GM18868 (cell line): ENCODE data around the gene RARA.
"Not testable (repeated sequence)": the region's sequence is repeated elsewhere in the genome, so short reads cannot be mapped to it uniquely, and the experiment has no call there.

Experiments used
- ATAC-seq: cut with Tn5 transposase; IDR thresholded peaks from one replicate; pipeline ENCODE4 v1.9.1; 2021; ENCODE audit warnings: mild to moderate bottlenecking, moderate library complexity; ENCODE audit not compliant: unreplicated experiment

The RARA gene

GRCh38 chr17:40297511-40297910 lies 11.5 kb upstream of the RARA start:
- ATAC-seq, result no peak

DNA sequence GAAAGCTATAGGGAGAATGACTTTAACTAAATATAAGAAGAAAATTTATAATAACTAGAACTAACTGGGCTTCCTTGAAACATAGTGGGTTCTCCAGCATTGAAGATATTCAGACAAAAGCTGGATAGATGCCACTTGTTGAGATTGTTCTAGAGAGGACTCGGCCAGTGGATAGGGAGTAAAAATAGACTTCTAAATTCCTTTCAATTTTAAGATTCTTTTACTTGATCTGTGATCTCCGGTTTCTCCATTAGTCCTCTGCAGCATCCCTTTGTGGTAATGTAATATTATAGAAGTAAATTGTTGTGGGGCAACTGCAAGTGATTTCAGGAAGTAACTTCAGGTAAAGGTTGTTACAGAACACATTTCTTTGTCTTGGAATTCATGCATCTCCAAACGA lies 10.3 kb upstream of the RARA start:
- no peak for ATAC-seq

DNA sequence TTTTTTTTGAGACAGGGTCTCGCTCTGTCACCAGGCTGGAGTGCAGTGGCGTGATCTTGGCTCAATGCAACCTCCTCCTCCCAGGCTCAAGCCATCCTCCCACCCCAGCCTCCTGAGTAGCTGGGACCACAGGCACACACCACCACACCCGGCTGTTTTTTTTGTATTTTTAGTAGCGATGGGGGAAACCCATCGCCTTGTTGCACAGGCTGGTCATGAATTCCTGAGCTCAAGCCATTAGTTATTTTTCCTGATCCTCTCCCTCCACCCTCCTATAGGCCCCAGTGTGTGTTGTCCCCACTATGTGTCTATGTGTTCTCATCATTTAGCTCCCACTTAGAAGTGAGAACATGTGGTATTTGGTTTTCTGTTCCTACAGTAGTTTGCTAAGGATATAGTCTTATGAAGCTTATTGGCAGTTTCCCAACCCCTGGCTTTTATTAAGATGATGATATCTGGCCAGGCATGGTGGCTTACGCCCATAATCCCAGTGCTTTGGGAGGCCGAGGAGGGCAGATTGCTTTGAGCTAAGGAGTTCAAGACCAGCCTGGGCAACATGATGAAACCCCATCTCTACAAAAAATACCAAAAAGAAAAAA lies 9.7 kb upstream of the RARA start:
- not testable (repeated sequence) for ATAC-seq

- ATAC-seq, result no peak
These were observed 7.7 kb upstream of the RARA start for GRCh38 chr17:40301315-40301714.

- ATAC-seq, result no peak
These were observed 5.8 kb upstream of the RARA start for GRCh38 chr17:40303009-40303657.

DNA sequence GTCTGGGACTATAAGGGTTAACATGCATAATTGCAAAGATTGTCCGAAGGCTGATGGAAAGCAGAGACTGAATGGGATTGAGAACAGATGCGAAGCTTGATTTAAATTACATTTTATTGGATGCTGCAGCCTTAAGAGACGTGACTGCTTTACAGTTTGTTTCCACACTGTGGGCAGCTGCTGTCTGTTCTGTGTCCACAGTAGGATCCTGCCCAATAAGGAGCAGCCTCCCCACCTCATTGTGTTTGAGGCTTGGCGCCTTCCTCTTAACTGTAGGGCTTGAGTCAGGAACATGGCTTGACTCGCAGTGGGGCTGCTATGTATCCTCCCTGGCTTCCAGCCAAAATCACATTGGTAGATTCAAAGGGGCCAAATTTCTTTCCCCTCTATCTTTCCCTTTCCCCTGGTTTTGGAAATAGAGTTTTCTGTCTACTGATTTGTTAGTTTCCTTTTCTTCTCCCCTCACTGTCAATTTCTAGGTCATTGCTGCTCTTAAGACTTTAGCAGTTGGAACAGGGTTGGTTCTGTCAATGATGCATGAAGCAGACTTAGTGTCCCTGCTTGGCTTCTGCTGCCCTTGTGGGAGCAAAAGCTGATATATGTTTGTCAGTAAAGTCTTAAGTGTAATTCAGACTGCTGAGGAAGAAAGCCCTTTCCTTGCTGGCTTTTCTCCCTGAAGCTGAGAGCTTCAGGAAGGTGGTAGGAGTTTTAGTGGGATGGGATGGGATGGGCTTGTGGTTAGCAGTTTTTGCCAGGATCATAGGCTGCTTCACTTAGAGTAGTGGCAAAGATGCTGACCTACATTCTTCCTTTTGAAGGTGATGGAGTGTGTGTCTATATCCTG lies 5.0 kb upstream of the RARA start:
- ATAC-seq, result no peak

- ATAC-seq, result not testable (repeated sequence)
These were observed 4.5 kb upstream of the RARA start for GRCh38 chr17:40304552-40304863.

GRCh38 chr17:40304866-40305265 lies 4.1 kb upstream of the RARA start:
- not testable (repeated sequence) for ATAC-seq

DNA sequence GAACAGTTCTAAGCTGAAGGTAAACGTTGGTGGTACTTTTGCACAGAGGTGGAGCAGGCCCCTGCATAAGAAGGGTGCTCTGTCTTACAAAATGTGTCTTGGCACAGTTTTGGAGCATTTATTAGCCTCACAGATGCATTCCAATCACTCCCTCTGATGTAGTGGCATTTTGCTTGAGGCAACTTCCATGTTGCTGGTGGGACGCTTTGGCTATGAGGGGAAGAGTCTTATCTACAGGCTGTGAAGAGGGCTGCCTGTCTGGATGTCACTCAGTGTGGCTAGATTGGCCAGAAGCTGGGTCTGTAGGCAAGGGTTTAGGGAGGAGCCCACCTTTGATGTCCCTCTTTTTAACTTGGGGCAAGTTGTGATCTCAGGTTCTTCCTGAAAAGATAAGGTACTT lies 2.6 kb upstream of the RARA start:
- no peak for ATAC-seq

- no peak for ATAC-seq
These were observed 1.8 kb upstream of the RARA start for GRCh38 chr17:40307001-40307730.

DNA sequence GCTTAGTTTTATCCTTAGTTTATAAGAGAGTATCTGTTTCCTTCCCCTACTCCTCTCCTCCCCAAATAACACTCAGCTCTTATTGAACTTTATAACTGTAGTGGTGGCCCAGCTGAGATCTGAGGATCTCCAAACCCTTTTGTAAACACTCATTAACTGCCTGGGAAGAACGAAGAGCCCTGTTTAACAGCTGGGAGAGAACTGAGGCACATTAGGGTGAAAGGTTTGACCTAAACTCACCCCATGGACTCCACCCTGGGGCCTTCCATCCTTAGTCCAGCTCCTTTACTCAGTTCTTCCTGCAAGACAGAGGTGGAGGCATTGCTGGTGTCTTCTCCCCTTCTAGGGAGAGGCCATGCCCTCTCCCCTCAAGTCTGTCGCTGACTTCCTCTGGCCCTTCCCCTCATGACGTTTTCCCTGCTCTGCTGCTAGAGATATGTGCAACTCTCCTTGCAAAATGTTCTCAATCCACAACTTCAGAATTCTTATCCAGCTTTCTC lies 1.2 kb upstream of the RARA start:
- ATAC-seq, result no peak

GRCh38 chr17:40309949-40310510 lies 1.1 kb downstream of the RARA start:
- no peak for ATAC-seq

- ATAC-seq, result no peak
These were observed 2.0 kb downstream of the RARA start for GRCh38 chr17:40310882-40311391.

DNA sequence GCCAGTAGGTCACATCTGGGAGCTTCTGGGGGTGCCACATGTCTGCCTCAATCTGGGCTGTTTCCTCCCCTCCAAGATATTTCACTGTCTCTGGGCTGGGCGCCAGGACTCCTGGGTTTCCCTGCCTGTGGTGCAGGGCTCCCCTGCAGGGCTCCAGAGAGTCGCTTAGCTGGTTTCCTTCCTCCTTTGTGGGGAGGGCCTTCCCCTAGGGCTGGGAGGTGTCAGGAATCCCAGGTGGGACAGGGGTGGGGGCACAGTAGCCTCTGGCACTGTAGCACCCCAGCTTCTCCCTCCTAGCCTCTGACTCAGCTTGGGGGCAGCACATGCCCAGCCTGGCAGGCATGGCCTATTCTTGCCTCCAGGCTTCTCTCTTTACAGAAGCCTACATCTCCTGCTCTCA lies 2.6 kb downstream of the RARA start:
- ATAC-seq, result no peak

DNA sequence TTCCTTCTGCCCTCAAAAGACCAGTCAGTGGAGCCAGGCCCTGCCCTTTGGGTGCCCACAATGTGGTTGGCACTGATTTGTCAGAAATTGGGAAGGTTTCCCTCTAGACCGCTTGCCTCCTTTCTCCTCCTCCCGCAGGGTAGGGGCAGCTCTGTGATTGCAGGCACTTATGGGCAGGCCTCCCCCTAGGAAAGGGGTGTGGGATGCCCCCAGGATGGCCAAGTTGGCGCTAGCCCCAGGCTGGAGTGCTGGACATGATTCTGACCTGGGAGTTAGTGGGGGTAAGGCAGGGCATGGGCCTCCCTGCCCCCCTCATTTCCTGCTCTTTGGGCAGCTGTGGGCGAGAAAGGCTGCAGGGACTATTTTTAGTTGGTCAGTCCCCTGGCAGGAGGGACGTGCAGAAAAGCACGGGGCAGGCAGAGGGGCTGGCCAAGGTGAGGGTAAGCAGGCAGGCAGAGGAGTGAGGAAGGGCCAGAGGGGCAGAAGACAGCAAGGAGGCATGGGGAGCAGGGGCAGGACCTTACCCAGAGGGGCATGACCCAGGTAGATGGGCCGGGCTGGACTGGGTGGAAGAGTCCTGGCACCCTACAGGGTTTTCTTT lies 3.3 kb downstream of the RARA start:
- no peak for ATAC-seq

DNA sequence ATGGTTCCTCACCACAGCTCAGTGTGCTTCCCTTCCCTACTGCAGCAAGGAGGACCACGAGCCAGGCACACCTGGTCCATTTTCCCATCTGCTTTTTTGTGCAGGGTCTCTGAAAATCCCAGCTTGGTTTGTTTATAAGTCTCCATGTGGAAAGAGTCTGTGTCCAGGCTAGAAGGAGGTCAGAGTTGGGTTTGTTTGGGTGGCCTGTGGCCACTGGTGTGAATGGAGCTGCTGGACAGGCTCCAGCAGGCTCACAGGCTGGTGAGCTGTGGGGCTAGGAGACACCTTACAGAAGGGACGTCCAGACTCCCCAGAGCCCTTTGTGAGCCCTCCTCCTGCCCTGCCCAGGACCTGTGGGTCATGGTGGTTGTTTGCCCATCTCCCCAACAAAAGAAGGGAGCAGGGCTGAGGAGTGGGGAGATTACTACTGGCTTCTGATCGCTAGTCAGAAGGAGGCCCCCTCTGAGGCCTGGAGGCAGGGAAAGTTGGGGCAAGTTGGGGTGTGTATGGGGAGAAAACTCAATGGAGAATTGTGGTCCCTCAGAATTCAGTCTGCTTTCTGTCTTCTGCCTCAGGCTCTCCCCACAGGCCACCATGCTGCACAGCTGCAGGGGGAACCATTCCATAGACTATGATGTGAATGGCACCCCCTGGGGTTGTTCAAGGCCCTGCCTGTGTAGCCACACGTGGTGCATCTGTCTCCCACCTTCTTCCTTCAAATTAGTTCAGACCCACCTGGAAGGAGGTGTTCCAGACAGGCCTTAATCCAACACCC lies 4.1 kb downstream of the RARA start:
- no peak for ATAC-seq

GRCh38 chr17:40313668-40314583 lies 4.9 kb downstream of the RARA start:
- ATAC-seq, result no peak

DNA sequence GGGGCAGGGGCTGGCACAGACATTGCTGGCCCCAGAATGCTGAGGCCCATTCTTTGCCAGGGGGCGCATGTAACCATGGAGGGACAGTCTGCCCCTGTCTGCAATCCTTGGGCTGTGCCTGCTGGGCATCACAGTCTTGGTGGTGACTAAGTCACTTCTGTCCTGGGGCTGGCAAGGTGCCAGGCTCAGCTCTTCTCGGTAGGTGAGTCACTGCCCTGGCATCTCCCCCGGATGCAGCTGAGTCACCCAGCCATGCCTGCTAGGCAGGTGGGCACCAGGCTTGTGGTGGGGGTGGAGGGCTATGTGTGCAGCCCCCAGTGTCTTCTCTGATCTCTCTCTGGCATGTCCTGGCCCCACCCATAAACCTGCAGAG lies 5.6 kb downstream of the RARA start:
- no peak for ATAC-seq

DNA sequence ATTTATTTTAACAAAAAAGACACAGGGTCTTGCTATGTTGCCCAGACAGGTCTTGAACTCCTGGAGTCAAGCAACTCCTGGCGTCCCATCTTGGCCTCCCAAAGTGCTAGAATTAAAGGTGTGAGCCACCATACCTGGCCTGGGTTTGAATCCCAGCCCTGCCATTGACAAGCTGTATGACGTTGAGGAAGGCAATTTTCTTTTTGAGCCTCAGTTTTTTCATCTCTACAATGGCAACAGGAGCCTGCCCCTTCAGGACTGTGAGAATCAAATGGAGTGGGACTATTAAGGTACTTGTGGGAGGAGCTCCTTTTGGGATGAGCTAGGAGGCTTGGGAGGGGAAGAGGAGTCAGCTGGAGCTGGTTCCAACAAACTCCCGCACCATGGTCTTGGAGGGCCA lies 6.2 kb downstream of the RARA start:
- ATAC-seq, result no peak
